Cardiac muscle cell (in vitro differentiated cells and primary cell): ENCODE data around the gene DOCK4. TPM values are rescaled to one million over a fixed set of nuclear protein-coding genes. Genes with fewer than 3 reads are reported as not detected.

Experiments
- DNase-seq, 2 donors: peaks; one replicate each; pipeline versions ENCODE4 v3.0.0 to v3.0.0-alpha.2; 2010 to 2017; ENCODE audit warnings: low read depth in 1 of 2, low spot score in 1 of 2
- H3K27ac ChIP-seq: fragments of 200-600 bp; sonication (generic); 2 replicates; pipeline ENCODE4 v1.5.1; 2016
- H3K27me3 ChIP-seq: fragments of 200-600 bp; sonication (generic); 2 replicates; pipeline ENCODE4 v1.6.0; 2016; ENCODE audit warnings: control low read depth
- H3K36me3 ChIP-seq: fragments of 200-600 bp; sonication (generic); 2 replicates; pipeline ENCODE4 v1.5.1; 2016; ENCODE audit warnings: control low read depth
- H3K4me1 ChIP-seq: fragments of 200-600 bp; sonication (generic); 2 replicates; pipeline ENCODE4 v1.8.1; 2017; ENCODE audit warnings: low read depth, mild to moderate bottlenecking, mixed run types
- H3K4me3 ChIP-seq: fragments of 200-600 bp; sonication (generic); 2 replicates; pipeline ENCODE4 v1.5.1; 2016; ENCODE audit warnings: mild to moderate bottlenecking
- H3K9me3 ChIP-seq: fragments of 200-600 bp; sonication (generic); 2 replicates; pipeline ENCODE4 v1.5.1; 2017; ENCODE audit warnings: low read depth, mild to moderate bottlenecking, control low read depth
- CTCF ChIP-seq: IDR thresholded peaks from 2 replicates; pipeline ENCODE4 v1.5.1; 2012; ENCODE audit warnings: low read depth, mild to moderate bottlenecking, low read length
- polyA plus RNA-seq: library from polyadenylated mRNA; unstranded; fragments of >200 nt; fragmentation: Nextera tagmentation; extraction: Ambion mirVana; gene quantifications from 2 replicates; pipeline ENCODE4 v1.2.1, GENCODE V29; 2016
- total RNA-seq: library from RNA; depleted of rRNA; stranded (reverse); fragments of >200 nt; gene quantifications from 2 replicates; pipeline ENCODE4 v1.2.3, GENCODE V29; 2016

Gene DOCK4
- total and polyA plus RNA-seq, 2 experiments from 2014 or later, result 5.3 to 11.4 TPM

- Histone ChIP-seq H3K36me3 (no peaks in the 10 kb centered on the region), H3K9me3 (no peaks in the 10 kb centered on the region), H3K4me1 (no peaks in the 10 kb centered on the region), H3K4me3 (no peak overlapping the region), H3K27ac (no peak overlapping the region), H3K27me3 (no peaks in the 10 kb centered on the region)
- DNase-seq, result no peak
- TF ChIP-seq CTCF, result no peak
Measured at GRCh38 chr7:111992601-111993000, 213.6 kb downstream of the DOCK4 start.

- H3K4me3 ChIP-seq, result no peak overlapping the region
- no peaks in the 10 kb centered on the region for H3K9me3 ChIP-seq
- DNase-seq, result peak in 1 of 2 donors; percentile 2
- H3K4me1 ChIP-seq, result no peaks in the 10 kb centered on the region
- no peak for TF ChIP-seq CTCF
- H3K27ac ChIP-seq, result no peak overlapping the region
- H3K27me3 ChIP-seq, result no peaks in the 10 kb centered on the region
- no peaks in the 10 kb centered on the region for H3K36me3 ChIP-seq
Measured at GRCh38 chr7:111990643-111991042, 215.6 kb downstream of the DOCK4 start.

GRCh38 chr7:111987886-111988285 is 218.3 kb downstream of the DOCK4 start:
- no peaks in the 10 kb centered on the region for H3K9me3 ChIP-seq
- H3K36me3 ChIP-seq, result no peaks in the 10 kb centered on the region
- H3K4me3 ChIP-seq, result no peak overlapping the region
- TF ChIP-seq CTCF, result no peak
- DNase-seq, result no peak
- no peaks in the 10 kb centered on the region for H3K4me1 ChIP-seq
- no peak overlapping the region for H3K27ac ChIP-seq
- no peaks in the 10 kb centered on the region for H3K27me3 ChIP-seq

GRCh38 chr7:111987115-111987826 is 218.9 kb downstream of the DOCK4 start:
- TF ChIP-seq CTCF, result no peak
- Histone ChIP-seq H3K27ac (no peak overlapping the region), H3K4me1 (no peaks in the 10 kb centered on the region), H3K36me3 (no peaks in the 10 kb centered on the region), H3K4me3 (no peak overlapping the region), H3K27me3 (no peaks in the 10 kb centered on the region), H3K9me3 (no peaks in the 10 kb centered on the region)
- peak in 1 of 2 donors; percentile 63 for DNase-seq

- Histone ChIP-seq H3K27ac (no peak overlapping the region), H3K36me3 (no peaks in the 10 kb centered on the region)
- no peak for TF ChIP-seq CTCF
Measured at GRCh38 chr7:111986601-111987000, 219.6 kb downstream of the DOCK4 start.

More at GRCh38 chr7:111986601-111987000, 219.6 kb downstream of the DOCK4 start:
- Histone ChIP-seq H3K9me3 (no peaks in the 10 kb centered on the region), H3K27me3 (no peaks in the 10 kb centered on the region), H3K4me1 (no peaks in the 10 kb centered on the region), H3K4me3 (no peak overlapping the region)
- DNase-seq, result no peak
